Mucosa of descending colon (tissue), 3 donors: ENCODE data around the gene EPS8. TPM values are rescaled to one million over a fixed set of nuclear protein-coding genes. Genes with fewer than 3 reads are reported as not detected.

Source experiments
- ATAC-seq: fragments of 200-7000 bp; cut with Tn5 transposase; one replicate; pipeline ENCODE4 v1.9.1; 2020; ENCODE audit warnings: mild to moderate bottlenecking, moderate library complexity
- DNase-seq, 3 donors: peaks; one replicate each; pipeline ENCODE4 v3.0.0-alpha.2; 2020
- H3K36me3 ChIP-seq: fragments of 200-600 bp; one replicate; pipeline ENCODE4 v1.8.0; 2021; ENCODE audit warnings: low read depth, mild to moderate bottlenecking
- H3K4me1 ChIP-seq: fragments of 200-600 bp; one replicate; pipeline ENCODE4 v1.8.0; 2021; ENCODE audit warnings: low read depth, mild to moderate bottlenecking
- H3K4me3 ChIP-seq: fragments of 200-600 bp; one replicate; pipeline ENCODE4 v1.8.0; 2021; ENCODE audit warnings: mild to moderate bottlenecking
- H3K9me3 ChIP-seq: fragments of 200-600 bp; one replicate; pipeline ENCODE4 v1.8.0; 2021; ENCODE audit warnings: mild to moderate bottlenecking
- CTCF ChIP-seq: fragments of 200-600 bp; IDR thresholded peaks from one replicate; pipeline ENCODE4 v1.8.0; 2022; ENCODE audit warnings: antibody characterized with exemption, mild to moderate bottlenecking
- intact Hi-C, 2 donors: fragments of 100-400 bp; cut with DNase I in 1 of 2; cut with micrococcal nuclease in 1 of 2; formaldehyde crosslinking; loops; one replicate each; pipeline versions ENCODE4 v1.11.0 to v1.11.1; 2022; cut with DNase I, micrococcal nuclease
- total RNA-seq, 3 donors: library from RNA; stranded (reverse); fragmentation: NEBNext Ultra II Directional in 2 of 3; extraction: Animal tissue kit (Norgen Biotek cat#: 25700) in 2 of 3; gene quantifications; one replicate each; pipeline versions ENCODE4 v1.2.1 to v1.2.4, GENCODE V29; 2021 to 2023
- donor health status: DM: no; HTN: no; CAD: no; lungs with moderate emphysema.
- donor health status: DM: no; HTN: no; CAD: no.
- donor health status: DM: no; HTN: yes; CAD: no.

EPS8 gene
- total RNA-seq, 3 donors from 2014 or later = 100 to 204 (median 135) TPM

DNA sequence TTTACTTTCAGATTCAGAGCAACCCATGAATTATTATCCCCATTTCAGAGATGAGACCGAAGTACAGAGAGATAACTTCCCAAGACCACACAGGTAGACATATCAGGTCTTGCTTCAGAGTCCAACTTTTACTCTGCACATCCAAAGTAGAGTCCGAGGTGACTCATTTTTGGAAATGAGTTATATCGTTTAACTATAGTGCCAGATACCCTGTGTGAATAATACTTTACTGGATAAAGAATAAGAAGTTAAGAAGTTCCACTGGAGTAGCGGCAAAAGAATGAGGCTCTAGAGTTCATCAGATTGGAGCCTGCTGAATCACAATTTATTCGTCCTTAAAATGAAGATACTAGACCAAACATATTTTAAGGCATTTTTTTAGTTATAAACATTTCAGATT lies 124.7 kb downstream of the EPS8 start:
- TF ChIP-seq CTCF = no peak
- H3K4me1 ChIP-seq = no peaks in the 10 kb centered on the region
- H3K36me3 ChIP-seq = no peaks in the 10 kb centered on the region
- DNase-seq (no peak), ATAC-seq (no peak)
- H3K4me3 ChIP-seq = no peak overlapping the region
- H3K9me3 ChIP-seq = no peaks in the 10 kb centered on the region
- intact Hi-C loops = no loop called here

- DNase-seq (no peak), ATAC-seq (no peak)
- H3K36me3 ChIP-seq = no peaks in the 10 kb centered on the region
- no peak overlapping the region for H3K4me3 ChIP-seq
- intact Hi-C loops = no loop called here
- no peak for TF ChIP-seq CTCF
- no peaks in the 10 kb centered on the region for H3K9me3 ChIP-seq
- H3K4me1 ChIP-seq = no peaks in the 10 kb centered on the region
These were observed 126.1 kb downstream of the EPS8 start for GRCh38 chr12:15662983-15663659.

DNA sequence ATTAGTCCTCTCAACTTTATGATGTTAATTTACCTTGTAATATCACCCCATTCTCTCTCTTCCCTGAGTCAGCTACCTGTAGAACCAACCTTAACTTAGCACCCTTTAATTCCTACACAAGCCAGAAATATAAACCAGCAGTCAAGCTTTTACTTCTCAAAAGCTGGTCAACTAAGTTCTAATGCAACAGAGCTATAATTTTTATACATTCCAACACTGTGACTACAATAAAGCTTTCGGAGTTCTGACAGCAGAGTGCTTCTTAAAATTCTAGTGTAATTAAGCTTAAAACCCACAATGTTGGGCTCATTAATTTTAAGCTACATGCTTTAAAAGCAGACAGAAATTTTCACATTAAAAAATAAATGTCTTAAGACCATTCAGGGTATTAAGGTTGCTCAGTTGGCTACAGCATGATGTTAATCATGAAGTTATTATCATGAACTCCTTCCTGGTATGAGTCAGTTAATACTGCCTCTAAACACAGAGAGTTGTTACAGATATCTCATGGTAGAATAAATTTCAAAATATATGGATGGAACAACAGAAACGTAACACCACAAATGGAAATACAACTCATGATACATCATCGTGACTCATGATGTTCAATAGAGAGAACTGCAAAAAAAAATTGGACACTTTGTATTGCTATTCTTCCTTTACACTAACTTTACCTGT lies 126.7 kb downstream of the EPS8 start:
- ATAC-seq (peak; percentile 74), DNase-seq (no peak)
- H3K4me1 ChIP-seq = no peaks in the 10 kb centered on the region
- intact Hi-C loops = no loop called here
- no peaks in the 10 kb centered on the region for H3K9me3 ChIP-seq
- TF ChIP-seq CTCF = no peak
- no peak overlapping the region for H3K4me3 ChIP-seq
- H3K36me3 ChIP-seq = no peaks in the 10 kb centered on the region

GRCh38 chr12:15651371-15651770 lies 137.8 kb downstream of the EPS8 start:
- intact Hi-C loops = no loop called here
- DNase-seq (no peak), ATAC-seq (no peak)
- TF ChIP-seq CTCF = no peak
- no peaks in the 10 kb centered on the region for H3K4me1 ChIP-seq
- no peaks in the 10 kb centered on the region for H3K9me3 ChIP-seq
- H3K4me3 ChIP-seq = no peak overlapping the region
- H3K36me3 ChIP-seq = no peaks in the 10 kb centered on the region

GRCh38 chr12:15650399-15651128 lies 138.6 kb downstream of the EPS8 start:
- no peak for DNase-seq
- Histone ChIP-seq H3K9me3 (no peaks in the 10 kb centered on the region), H3K36me3 (no peaks in the 10 kb centered on the region), H3K4me1 (no peaks in the 10 kb centered on the region), H3K4me3 (no peak overlapping the region)
- intact Hi-C loops = no loop called here
- no peak for TF ChIP-seq CTCF
- ATAC-seq = no peak
